ENCODE data around the gene ENOPH1. TPM values are rescaled to one million over a fixed set of nuclear protein-coding genes. Genes with fewer than 3 reads are reported as not detected.

Gene ENOPH1
- total RNA-seq, 1 experiment from 2014 or later: 36.0 TPM

GRCh38 chr4:82489987-82490386, 59.6 kb downstream of the ENOPH1 start:
- intact Hi-C loops (cut with micrococcal nuclease): no loop called here
- H3K27me3 Mint-ChIP-seq (ENCODE audit: insufficient read depth, unreplicated experiment): no peaks in the 10 kb centered on the region
- BruUV-seq (replicated peaks): no TSS peak
- H3K36me3 Mint-ChIP-seq (ENCODE audit: insufficient read depth, unreplicated experiment): no peaks in the 10 kb centered on the region
- no peak overlapping the region for H3K4me3 Mint-ChIP-seq (ENCODE audit: unreplicated experiment)
- no peaks in the 10 kb centered on the region for H3K9me3 Mint-ChIP-seq (ENCODE audit: unreplicated experiment)
- no peak for TF ChIP-seq CTCF (IDR thresholded peaks at IDR 0.05; ENCODE audit: unreplicated experiment)
- no peak for DNase-seq (ENCODE audit: unreplicated experiment)
- ChIA-PET POLR2A (interaction anchor here (0.5 to 1.7 kb wide), 2 partner anchors 13 to 49 kb away, joined by 3 to 4 read pairs; no protein-coding TSS in a partner anchor), CTCF (interaction anchor here (0.7 to 1.0 kb wide), 2 partner anchors 8 to 933 kb away, joined by 3 read pairs; no protein-coding TSS in a partner anchor)
- H3K27ac Mint-ChIP-seq (ENCODE audit: low read depth, unreplicated experiment): no peak overlapping the region
- H3K4me1 Mint-ChIP-seq (ENCODE audit: insufficient read depth, unreplicated experiment): no peaks in the 10 kb centered on the region

GRCh38 chr4:82491251-82491960, 61.0 kb downstream of the ENOPH1 start:
- Mint-ChIP-seq H3K36me3 (ENCODE audit: insufficient read depth, unreplicated experiment) (no peaks in the 10 kb centered on the region), H3K9me3 (ENCODE audit: unreplicated experiment) (no peaks in the 10 kb centered on the region), H3K4me3 (ENCODE audit: unreplicated experiment) (no peak overlapping the region), H3K4me1 (ENCODE audit: insufficient read depth, unreplicated experiment) (no peaks in the 10 kb centered on the region), H3K27ac (ENCODE audit: low read depth, unreplicated experiment) (no peak overlapping the region), H3K27me3 (ENCODE audit: insufficient read depth, unreplicated experiment) (no peaks in the 10 kb centered on the region)
- POLR2A ChIA-PET: interaction anchor here (0.7 kb wide), 1 partner anchor 293 kb away, joined by 3 read pairs; no protein-coding TSS in a partner anchor
- BruUV-seq (replicated peaks): no TSS peak
- no peak for DNase-seq (ENCODE audit: unreplicated experiment)
- intact Hi-C loops (cut with micrococcal nuclease): no loop called here
- CTCF ChIA-PET: interaction anchor here (0.8 kb wide), 1 partner anchor 21 kb away, joined by 3 read pairs; no protein-coding TSS in a partner anchor
- TF ChIP-seq CTCF (IDR thresholded peaks at IDR 0.05; ENCODE audit: unreplicated experiment): no peak

- no TSS peak for BruUV-seq (replicated peaks)
- CTCF ChIA-PET: interaction anchor here (0.6 kb wide), 2 partner anchors 10 to 135 kb away, joined by 3 to 4 read pairs; no protein-coding TSS in a partner anchor
- no peak for TF ChIP-seq CTCF (IDR thresholded peaks at IDR 0.05; ENCODE audit: unreplicated experiment)
These were observed 63.5 kb downstream of the ENOPH1 start for GRCh38 chr4:82493721-82494425.

GRCh38 chr4:82495666-82496065, 65.3 kb downstream of the ENOPH1 start:
- Mint-ChIP-seq H3K4me3 (ENCODE audit: unreplicated experiment) (no peak overlapping the region), H3K4me1 (ENCODE audit: insufficient read depth, unreplicated experiment) (no peaks in the 10 kb centered on the region), H3K27me3 (ENCODE audit: insufficient read depth, unreplicated experiment) (no peaks in the 10 kb centered on the region), H3K36me3 (ENCODE audit: insufficient read depth, unreplicated experiment) (no peaks in the 10 kb centered on the region), H3K9me3 (ENCODE audit: unreplicated experiment) (no peaks in the 10 kb centered on the region), H3K27ac (ENCODE audit: low read depth, unreplicated experiment) (no peak overlapping the region)
- intact Hi-C loops (cut with micrococcal nuclease): no loop called here
- DNase-seq (ENCODE audit: unreplicated experiment): no peak
- no TSS peak for BruUV-seq (replicated peaks)
- no peak for TF ChIP-seq CTCF (IDR thresholded peaks at IDR 0.05; ENCODE audit: unreplicated experiment)
- POLR2A ChIA-PET: no interaction called here
- CTCF ChIA-PET: interaction anchor here (0.5 kb wide), 1 partner anchor 307 kb away, joined by 3 read pairs; no protein-coding TSS in a partner anchor

More at GRCh38 chr4:82493721-82494425, 63.5 kb downstream of the ENOPH1 start:
- no peak for DNase-seq (ENCODE audit: unreplicated experiment)
- Mint-ChIP-seq H3K27me3 (ENCODE audit: insufficient read depth, unreplicated experiment) (no peaks in the 10 kb centered on the region), H3K4me1 (ENCODE audit: insufficient read depth, unreplicated experiment) (no peaks in the 10 kb centered on the region), H3K27ac (ENCODE audit: low read depth, unreplicated experiment) (no peak overlapping the region), H3K36me3 (ENCODE audit: insufficient read depth, unreplicated experiment) (no peaks in the 10 kb centered on the region), H3K9me3 (ENCODE audit: unreplicated experiment) (no peaks in the 10 kb centered on the region), H3K4me3 (ENCODE audit: unreplicated experiment) (no peak overlapping the region)
- POLR2A ChIA-PET: interaction anchor here (1.0 kb wide), 1 partner anchor 12 kb away, joined by 3 read pairs; no protein-coding TSS in a partner anchor
- intact Hi-C loops (cut with micrococcal nuclease): no loop called here

All from MCF 10A (cell line).